Neural progenitor cell (in vitro differentiated cells): ENCODE data around the gene LRRC73.

Experiments used
- EZH2 ChIP-seq: fragments of 200-600 bp; sonication (generic); IDR thresholded peaks from 2 replicates; pipeline ENCODE4 v1.6.1; 2017; ENCODE audit warnings: antibody characterized with exemption, mild to moderate bottlenecking, moderate library complexity
- TF ChIP-seq, protein P1 (sequence below): fragments of 200-600 bp; sonication (generic); IDR thresholded peaks from 2 replicates; pipeline ENCODE4 v1.5.1; 2017; ENCODE audit warnings: antibody characterized with exemption, mild to moderate bottlenecking

- TF ChIP-seq EZH2, result no peak
- TF ChIP-seq, protein P1, sequence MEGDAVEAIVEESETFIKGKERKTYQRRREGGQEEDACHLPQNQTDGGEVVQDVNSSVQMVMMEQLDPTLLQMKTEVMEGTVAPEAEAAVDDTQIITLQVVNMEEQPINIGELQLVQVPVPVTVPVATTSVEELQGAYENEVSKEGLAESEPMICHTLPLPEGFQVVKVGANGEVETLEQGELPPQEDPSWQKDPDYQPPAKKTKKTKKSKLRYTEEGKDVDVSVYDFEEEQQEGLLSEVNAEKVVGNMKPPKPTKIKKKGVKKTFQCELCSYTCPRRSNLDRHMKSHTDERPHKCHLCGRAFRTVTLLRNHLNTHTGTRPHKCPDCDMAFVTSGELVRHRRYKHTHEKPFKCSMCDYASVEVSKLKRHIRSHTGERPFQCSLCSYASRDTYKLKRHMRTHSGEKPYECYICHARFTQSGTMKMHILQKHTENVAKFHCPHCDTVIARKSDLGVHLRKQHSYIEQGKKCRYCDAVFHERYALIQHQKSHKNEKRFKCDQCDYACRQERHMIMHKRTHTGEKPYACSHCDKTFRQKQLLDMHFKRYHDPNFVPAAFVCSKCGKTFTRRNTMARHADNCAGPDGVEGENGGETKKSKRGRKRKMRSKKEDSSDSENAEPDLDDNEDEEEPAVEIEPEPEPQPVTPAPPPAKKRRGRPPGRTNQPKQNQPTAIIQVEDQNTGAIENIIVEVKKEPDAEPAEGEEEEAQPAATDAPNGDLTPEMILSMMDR, result no peak
These were observed 6.7 kb downstream of the LRRC73 start for GRCh38 chr6:43503443-43503842.
